Mesothelial cell of epicardium (in vitro differentiated cells): ENCODE measurements around the gene OR2V2. TPM values are rescaled to one million over a fixed set of nuclear protein-coding genes. Genes with fewer than 3 reads are reported as not detected.

Source experiments
- DNase-seq, 2 experiments: peaks; one replicate each; pipeline ENCODE4 v3.0.0; 2021; ENCODE audit warnings: low spot score in 2 of 2; ENCODE audit not compliant: unreplicated experiment in 2 of 2
- H3K27ac Mint-ChIP-seq: 2 replicates; pipeline ENCODE4 v1.8.0; 2021; ENCODE audit warnings: mixed read lengths
- H3K27me3 Mint-ChIP-seq: 2 replicates; pipeline ENCODE4 v1.8.0; 2021; ENCODE audit warnings: low read depth, mixed read lengths
- H3K36me3 Mint-ChIP-seq: 2 replicates; pipeline ENCODE4 v1.8.0; 2021; ENCODE audit warnings: mixed read lengths
- H3K4me1 Mint-ChIP-seq: 2 replicates; pipeline ENCODE4 v1.8.0; 2021; ENCODE audit warnings: mixed read lengths
- H3K4me3 Mint-ChIP-seq: 2 replicates; pipeline ENCODE4 v1.8.0; 2021; ENCODE audit warnings: mild to moderate bottlenecking, moderate library complexity, mixed read lengths
- H3K9me3 Mint-ChIP-seq: 2 replicates; pipeline ENCODE4 v1.8.0; 2021; ENCODE audit warnings: mixed read lengths
- total RNA-seq: library from RNA; stranded (reverse); gene quantifications from 3 replicates; pipeline ENCODE4 v1.2.1, GENCODE V29; 2021
- TF ChIP-seq, protein P1 (sequence below): fragments of 200-600 bp; sonication (generic); IDR thresholded peaks from one replicate; pipeline ENCODE4 v1.5.0; 2021; ENCODE audit warnings: antibody characterized with exemption; ENCODE audit not compliant: unreplicated experiment

The OR2V2 gene
- total RNA-seq, 1 donor from 2014 or later: not detected

DNA sequence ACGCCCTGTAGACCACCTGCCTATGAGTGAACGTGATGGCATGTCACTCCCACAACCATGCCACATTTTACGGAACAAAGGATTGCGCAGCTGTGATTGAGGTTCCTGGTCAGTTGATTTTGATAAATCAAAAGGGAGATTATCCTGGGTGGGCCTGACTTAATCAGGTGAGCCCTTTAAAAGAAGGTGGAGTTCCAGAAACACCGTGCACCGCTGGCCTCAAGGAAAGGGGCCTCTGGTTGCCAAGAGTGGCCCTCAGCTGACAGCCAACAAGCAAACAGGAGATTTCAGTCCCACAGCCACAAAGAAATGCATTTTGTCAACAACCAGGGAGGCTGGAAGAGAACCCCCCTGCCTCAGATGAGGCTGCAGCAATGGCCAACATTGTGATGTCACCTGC, 38.6 kb downstream of the OR2V2 start:
- no peak overlapping the region for H3K27ac Mint-ChIP-seq
- H3K9me3 Mint-ChIP-seq: no peaks in the 10 kb centered on the region
- H3K4me1 Mint-ChIP-seq: peaks cover 13% of the 10 kb centered on the region
- no peak overlapping the region for H3K4me3 Mint-ChIP-seq
- DNase-seq: no peak
- no peaks in the 10 kb centered on the region for H3K36me3 Mint-ChIP-seq
- peaks cover 1% of the 10 kb centered on the region for H3K27me3 Mint-ChIP-seq
- TF ChIP-seq, protein P1, sequence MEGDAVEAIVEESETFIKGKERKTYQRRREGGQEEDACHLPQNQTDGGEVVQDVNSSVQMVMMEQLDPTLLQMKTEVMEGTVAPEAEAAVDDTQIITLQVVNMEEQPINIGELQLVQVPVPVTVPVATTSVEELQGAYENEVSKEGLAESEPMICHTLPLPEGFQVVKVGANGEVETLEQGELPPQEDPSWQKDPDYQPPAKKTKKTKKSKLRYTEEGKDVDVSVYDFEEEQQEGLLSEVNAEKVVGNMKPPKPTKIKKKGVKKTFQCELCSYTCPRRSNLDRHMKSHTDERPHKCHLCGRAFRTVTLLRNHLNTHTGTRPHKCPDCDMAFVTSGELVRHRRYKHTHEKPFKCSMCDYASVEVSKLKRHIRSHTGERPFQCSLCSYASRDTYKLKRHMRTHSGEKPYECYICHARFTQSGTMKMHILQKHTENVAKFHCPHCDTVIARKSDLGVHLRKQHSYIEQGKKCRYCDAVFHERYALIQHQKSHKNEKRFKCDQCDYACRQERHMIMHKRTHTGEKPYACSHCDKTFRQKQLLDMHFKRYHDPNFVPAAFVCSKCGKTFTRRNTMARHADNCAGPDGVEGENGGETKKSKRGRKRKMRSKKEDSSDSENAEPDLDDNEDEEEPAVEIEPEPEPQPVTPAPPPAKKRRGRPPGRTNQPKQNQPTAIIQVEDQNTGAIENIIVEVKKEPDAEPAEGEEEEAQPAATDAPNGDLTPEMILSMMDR: no peak

DNA sequence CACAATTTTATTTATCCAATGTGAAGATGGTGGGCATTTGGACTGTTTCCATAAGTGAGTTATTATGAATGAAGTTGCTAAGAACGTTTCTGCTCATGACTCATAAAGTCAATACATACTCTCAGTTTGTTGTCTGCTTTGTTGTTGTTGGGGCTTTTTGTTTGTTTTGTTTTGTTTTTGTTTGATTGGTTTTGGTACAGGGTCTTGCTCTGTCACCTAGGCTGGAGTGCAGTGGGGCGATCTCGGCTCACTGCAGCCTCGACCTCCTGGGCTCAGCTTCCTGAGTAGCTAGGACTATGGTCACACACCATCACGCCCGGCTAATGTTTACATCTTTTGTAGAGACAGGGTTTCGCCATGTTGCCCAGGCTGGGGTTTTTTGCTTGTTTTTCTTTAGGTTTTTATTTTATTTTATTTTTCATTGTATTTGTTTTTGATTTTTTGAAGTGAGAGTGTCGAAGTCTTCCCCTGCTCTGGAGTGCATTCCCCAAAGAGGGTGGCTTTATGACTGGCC, 39.7 kb downstream of the OR2V2 start:
- Mint-ChIP-seq H3K27me3 (peaks cover 3% of the 10 kb centered on the region), H3K9me3 (no peaks in the 10 kb centered on the region), H3K4me3 (peak overlapping the region; percentile 99), H3K4me1 (peaks cover 15% of the 10 kb centered on the region), H3K36me3 (no peaks in the 10 kb centered on the region), H3K27ac (peak overlapping the region; percentile 92)
- TF ChIP-seq, protein P1: no peak
- no peak for DNase-seq

DNA sequence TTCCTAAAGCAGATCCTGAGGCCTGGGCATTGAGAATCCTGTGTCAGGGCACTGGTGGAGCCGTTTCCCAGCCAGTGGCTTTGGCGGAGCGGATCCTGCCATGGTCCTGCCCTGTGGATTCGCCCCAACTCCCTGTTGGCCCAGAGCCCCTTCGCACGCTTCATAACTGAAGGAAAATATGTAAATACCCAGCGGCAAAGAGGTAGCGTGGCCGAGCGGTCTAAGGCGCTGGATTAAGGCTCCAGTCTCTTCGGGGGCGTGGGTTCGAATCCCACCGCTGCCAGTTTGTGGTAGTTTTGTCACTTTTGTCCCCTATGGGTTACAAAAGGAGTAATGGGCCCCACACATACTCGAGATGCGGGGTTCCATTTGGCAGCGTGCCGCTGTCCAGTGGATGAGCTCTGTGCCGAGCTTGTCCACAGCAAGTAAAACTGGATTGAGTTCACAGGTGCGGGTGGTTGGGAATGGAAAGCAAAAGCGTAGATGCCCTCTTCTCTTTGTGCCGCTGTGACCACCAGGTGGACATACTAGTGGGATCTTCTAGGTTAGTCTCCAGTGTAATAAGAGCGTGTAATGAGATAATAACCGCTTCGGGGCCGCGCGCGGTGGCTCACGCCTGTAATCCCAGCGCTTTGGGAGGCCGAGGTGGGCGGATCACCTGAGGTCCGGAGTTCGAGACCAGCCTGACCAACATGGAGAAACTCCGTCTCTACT, 40.3 kb downstream of the OR2V2 start:
- peak; percentile 61 to 89 for DNase-seq
- TF ChIP-seq, protein P1: no peak
- peak overlapping the region; percentile 92 for H3K27ac Mint-ChIP-seq
- H3K4me3 Mint-ChIP-seq: peak overlapping the region; percentile 99
- peaks cover 3% of the 10 kb centered on the region for H3K27me3 Mint-ChIP-seq
- no peaks in the 10 kb centered on the region for H3K36me3 Mint-ChIP-seq
- peaks cover 21% of the 10 kb centered on the region for H3K4me1 Mint-ChIP-seq
- no peaks in the 10 kb centered on the region for H3K9me3 Mint-ChIP-seq

DNA sequence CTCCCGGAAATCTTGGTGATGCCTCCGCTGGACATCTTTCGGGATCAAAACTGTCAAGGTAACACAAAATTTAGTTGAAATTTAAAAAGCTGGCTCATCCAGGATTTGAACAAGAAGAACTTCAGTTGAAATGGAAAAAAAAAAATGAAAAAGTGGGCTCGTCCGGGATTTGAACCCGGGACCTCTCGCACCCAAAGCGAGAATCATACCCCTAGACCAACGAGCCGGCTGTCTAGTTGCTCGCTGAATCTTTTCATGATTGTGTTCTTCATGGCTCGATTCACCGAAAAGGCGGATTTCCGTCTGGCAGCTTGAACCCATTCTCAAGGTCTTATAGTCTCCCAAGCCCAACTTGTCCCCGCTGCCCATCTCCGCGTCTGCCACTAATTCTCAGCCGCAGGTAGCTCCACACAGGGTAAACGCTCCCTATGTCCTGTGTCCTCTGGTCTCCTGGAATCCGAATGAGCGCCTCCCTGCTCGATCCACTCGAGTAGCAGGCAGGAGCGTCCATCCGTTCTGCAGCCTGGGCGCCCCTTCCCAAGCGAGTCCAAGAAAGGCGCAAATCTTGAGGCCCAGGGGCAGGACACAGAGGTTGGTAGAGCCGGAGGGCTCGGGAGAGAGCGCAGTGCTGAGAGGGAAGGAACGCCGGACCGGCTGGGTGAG, 41.4 kb downstream of the OR2V2 start:
- Mint-ChIP-seq H3K4me1 (peaks cover 24% of the 10 kb centered on the region), H3K9me3 (no peaks in the 10 kb centered on the region), H3K36me3 (no peaks in the 10 kb centered on the region), H3K4me3 (peak overlapping the region; percentile 99), H3K27ac (peak overlapping the region; percentile 92), H3K27me3 (peaks cover 3% of the 10 kb centered on the region)
- peak in 1 of 2 experiments; percentile 91 for DNase-seq
- TF ChIP-seq, protein P1: no peak

DNA sequence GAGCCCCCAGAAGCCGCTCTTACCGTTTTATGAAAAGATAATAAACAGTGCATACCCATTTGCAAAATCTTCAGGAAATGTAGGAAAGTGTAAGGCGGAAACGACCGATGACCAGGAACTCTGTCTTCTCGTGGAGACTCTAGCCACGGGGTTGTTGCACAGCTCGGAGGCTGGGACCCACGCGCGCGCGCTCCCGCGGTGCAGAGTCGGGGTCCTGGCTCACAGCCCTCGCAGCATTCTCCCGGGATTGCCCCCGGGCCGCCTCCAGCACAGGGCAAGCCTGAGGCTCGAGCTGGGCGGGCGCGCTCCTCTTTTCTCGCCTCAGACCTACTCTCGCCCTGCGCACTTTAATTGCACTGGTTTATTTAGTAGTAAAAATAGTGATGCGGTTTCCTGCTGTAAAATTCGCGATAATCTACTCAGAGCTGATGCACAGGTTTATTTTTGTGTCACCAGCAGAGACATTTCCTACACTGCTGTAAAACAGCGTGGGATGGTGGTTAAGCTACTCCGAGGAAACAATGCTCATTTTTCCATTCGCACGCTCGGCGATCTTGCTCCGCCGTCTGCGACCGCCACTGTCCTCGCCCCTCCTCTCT, 42.1 kb downstream of the OR2V2 start:
- DNase-seq: peak in 1 of 2 experiments; percentile 53
- H3K36me3 Mint-ChIP-seq: no peaks in the 10 kb centered on the region
- H3K27ac Mint-ChIP-seq: peak overlapping the region; percentile 92

More for the DNA sequence above, 42.1 kb downstream of the OR2V2 start:
- TF ChIP-seq, protein P1: no peak
- no peaks in the 10 kb centered on the region for H3K9me3 Mint-ChIP-seq
- peaks cover 20% of the 10 kb centered on the region for H3K4me1 Mint-ChIP-seq
- H3K27me3 Mint-ChIP-seq: peaks cover 3% of the 10 kb centered on the region
- peak overlapping the region; percentile 99 for H3K4me3 Mint-ChIP-seq
